HL-60/S4 (cell line): Measurements from ENCODE around the gene FAM163A.

Source experiments
- in situ Hi-C: fragments of 300-500 bp; cut with MboI; formaldehyde crosslinking; loops from 2 replicates; pipeline ENCODE4 v1.14.3; 2022; ENCODE audit warnings: low sequenced_read_pairs

FAM163A gene

DNA sequence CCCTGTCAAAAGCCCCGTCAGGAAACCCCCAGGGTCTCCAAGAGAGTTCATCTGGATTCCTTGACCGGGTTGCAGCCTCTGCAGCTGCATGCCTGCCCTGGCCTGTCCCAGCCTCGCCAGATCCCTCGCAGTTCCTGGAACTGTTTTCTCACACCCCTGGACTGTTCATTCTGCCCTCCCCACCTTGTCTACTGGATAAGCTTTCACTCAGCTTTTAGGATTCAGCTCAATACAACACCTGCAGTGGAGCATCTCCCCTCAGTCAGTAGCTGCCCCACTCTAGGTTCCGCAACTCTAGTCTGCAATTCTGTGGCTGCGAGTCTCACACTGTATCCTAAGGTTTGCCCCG is 67.2 kb downstream of the FAM163A start:
- in situ Hi-C loops: loop anchor here (25.0 kb wide), 1 partner anchor 723 kb away; the partner anchor contains the start of gene TOR3A

DNA sequence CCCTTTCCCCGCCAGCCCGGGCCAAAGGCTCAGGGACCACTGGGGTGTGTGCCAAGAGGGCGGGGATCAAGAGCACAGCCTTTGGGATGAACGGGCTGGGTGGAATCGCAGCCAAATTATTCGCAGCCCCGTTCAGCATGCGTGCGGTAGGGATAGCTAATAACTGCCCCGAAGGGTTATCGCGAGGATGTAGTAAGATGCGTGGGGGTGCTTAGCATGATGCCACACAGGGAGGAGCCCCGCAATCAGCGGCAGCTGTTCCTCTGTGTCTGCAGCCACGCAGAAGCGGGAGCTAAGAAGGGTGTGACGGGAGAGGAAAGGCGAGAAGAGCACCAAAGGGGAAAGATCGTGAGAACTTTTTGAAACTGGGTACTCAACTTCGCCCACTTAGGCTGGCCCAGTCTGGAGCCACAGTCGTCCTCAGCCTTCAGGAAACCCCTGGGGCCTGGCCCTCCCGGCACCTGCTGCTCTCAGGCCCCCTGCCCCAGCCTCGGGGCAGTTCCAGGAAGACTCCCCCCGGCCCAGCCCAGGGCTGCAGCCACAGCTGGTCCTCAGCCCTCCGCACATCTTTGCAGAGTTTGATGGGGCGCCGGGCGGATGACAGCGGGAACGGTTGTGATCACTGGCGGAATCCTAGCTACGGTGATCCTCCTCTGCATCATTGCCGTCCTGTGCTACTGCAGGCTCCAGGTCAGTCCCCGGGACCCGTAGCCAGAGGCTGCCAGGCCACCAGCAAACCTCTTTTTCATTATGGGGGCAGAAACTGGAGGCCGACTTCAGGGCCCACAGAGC is 69.6 kb downstream of the FAM163A start:
- in situ Hi-C loops: loop anchor here (25.0 kb wide), 1 partner anchor 725 kb away; the partner anchor contains the start of gene TOR3A

DNA sequence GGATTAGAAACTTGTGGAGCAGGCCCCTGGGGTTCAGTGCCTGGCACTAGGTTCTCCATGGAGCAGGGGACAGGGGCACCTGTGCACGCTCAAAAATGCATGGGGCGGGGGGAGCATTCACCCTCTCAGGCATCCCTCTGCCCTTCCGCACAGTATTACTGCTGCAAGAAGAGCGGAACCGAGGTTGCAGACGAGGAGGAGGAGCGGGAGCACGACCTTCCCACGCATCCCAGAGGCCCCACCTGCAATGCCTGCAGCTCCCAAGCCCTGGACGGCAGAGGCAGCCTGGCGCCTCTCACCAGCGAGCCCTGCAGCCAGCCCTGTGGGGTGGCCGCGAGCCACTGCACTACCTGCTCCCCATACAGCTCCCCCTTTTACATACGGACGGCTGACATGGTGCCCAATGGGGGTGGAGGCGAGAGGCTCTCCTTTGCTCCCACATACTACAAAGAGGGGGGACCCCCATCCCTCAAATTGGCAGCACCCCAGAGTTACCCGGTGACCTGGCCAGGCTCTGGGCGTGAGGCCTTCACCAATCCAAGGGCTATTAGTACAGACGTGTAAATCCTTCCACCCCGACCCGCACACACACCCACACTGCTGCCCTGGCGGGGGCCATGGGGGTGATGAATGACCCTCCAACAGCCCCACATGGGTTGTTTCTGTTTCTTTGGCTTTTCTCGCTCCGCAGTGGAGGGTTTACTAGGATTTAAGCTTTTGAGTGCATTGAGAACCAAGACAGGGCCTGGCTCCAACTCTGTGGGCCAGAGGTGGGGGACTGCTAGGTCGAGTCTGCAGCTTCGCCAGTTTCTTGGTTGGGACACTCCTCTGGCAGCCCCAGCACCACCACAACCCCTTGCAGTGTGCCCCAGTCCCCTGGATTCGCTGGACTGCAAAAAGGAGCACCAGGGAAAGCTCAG is 70.8 kb downstream of the FAM163A start:
- in situ Hi-C loops: loop anchor here (25.0 kb wide), 1 partner anchor 727 kb away; the partner anchor contains the start of gene TOR3A

DNA sequence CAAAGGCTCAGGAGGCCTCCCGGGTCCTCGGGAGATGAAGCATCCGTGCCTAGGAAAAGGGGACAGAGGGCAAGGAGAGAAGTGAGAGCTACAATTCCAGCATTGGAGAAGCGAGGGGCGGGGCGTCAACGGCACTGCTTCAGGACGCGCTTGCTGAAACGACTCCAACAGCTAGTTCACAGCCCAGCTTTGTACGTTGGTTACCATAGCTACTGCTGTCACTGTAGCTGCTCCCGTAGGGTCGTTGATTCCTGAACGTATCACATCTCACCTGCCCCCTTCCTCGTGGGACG is 71.4 kb downstream of the FAM163A start:
- in situ Hi-C loops: loop anchor here (25.0 kb wide), 1 partner anchor 727 kb away; the partner anchor contains the start of gene TOR3A

DNA sequence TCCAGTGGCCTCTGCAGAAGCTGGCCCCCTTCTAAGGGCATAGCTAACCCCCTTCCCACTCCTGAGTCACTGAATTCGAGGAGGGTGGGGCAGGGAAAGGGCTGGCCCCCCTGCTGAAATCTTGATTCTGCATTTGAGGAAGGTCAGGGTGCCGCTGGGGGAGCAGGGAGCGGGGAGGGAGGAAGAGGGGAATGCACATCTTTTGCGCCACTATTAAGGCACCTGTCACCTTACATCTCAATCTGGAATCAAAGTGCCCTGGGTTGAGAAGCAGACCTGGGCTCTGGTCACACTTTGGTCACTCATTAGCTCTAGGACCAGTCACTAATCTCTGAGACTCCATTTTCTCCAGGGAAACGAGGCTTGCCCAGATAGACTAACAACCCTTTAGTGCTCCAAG is 72.5 kb downstream of the FAM163A start:
- in situ Hi-C loops: loop anchor here (25.0 kb wide), 1 partner anchor 728 kb away; the partner anchor contains the start of gene TOR3A

DNA sequence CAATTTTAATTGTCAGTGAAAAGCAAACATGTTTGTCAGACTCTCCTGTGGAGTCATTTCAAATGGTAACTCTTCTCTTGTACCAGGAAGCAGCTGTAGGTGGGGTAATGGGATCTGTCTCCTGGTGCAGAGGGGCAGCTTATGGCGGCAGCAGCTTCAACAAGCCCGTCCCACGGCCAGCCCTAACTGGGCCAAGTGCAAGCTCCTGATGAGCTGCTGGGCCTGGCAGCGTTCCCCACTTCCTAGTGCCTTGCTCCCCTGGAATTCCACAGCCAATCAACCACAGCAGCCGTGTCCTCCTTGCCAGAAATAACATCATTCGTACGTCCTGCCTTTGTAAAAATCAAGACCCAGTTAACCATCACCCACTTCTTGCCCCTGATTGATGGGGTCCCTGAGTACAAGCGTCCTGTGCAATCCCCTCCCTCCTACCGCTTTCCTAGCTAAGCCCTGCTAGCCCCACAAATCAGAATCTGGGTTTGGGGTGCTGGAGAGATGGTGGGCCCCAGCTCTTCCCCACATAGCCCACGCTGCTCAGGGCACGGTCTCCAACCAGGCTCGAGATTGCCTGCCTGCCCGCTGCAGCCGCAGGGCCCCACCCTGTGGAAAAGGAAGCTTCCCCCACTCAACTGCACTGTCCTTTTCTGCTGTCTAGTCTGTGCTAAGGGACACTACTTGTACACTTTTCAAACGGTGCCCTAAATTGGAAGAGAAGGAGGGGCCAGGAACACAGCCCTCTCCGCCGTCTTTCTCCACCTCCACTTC is 73.3 kb downstream of the FAM163A start:
- in situ Hi-C loops: loop anchor here (25.0 kb wide), 1 partner anchor 729 kb away; the partner anchor contains the start of gene TOR3A

GRCh38 chr1:179817056-179817455 is 74.0 kb downstream of the FAM163A start:
- in situ Hi-C loops: loop anchor here (25.0 kb wide), 1 partner anchor 730 kb away; the partner anchor contains the start of gene TOR3A

DNA sequence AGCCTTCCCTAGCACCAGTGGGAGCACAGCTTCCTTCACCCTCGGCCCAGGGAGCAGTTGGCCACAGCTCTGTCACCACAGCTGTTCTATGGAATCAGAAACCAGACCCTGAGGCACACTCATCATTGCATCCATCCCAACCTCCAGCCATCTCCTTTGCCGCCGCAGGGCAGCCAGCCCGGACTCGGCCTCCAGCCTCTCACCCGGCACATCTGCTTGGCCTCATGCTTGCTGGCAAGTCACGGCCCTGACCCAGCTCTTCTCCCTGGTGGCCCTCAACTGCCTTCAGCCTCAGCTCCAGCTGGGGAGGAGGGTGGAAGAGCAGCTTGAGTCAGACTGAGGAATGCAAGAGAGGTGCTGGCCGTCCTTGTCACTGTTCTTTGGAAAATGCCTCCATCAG is 74.7 kb downstream of the FAM163A start:
- in situ Hi-C loops: loop anchor here (25.0 kb wide), 1 partner anchor 730 kb away; the partner anchor contains the start of gene TOR3A

- in situ Hi-C loops: loop anchor here (25.0 kb wide), 1 partner anchor 731 kb away; the partner anchor contains the start of gene TOR3A
Observed at GRCh38 chr1:179818260-179818659, 75.2 kb downstream of the FAM163A start.

DNA sequence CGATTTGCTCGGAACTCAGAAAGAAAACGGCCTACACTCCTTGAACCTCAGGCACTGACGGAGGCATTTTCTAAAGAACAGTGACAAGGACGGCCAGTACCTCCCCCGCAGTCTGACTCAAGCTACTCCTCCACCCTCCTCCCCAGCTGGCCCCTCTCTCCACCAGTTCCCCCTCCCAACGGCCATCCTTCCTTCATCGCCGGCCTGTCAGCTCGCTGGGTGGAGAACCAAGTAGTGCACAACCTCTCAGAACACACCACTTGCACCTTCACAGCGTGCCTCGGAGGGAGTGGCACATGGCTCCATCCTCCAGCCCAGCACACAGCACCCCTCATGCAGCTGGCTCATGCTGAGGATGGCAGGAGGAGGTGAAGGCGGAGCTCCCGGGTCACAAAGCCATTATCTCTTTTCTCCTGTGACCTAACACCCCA is 75.7 kb downstream of the FAM163A start:
- in situ Hi-C loops: loop anchor here (25.0 kb wide), 1 partner anchor 731 kb away; the partner anchor contains the start of gene TOR3A

DNA sequence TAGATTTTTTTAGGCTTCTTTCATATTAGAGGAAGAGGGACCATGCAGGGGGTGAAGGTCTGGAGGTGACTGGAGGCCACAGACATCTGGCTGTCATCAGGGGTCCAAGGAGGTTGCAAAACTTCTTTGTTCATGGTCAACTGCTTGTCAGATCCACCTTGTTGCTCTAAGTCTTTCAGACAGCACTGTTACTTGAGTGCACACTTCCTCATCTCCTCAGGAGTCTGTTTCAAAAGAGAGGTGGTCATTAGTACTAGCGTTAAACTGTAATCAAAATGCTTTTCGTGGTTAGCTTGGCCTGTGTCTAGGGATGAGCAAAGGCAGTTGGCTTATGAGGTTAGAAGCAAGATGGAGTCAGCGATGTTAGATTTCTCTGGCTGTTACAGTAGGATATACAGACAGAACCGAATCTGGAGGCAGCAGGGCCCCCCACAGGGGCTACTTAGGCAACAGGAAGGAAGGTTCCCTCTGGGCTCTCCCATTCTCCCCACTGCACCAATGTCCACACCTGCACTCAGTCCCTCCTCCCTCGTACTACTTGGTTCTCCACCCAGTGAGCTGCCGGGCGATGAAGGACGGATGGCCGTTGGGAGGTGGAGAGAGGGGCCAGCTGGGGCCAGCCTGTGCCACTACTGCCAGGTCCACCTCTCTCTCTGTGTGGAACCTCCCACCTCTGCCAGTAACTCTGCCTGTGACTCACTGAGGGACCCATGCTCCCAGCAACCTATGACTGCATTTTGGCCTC is 77.3 kb downstream of the FAM163A start:
- in situ Hi-C loops: loop anchor here (25.0 kb wide), 1 partner anchor 733 kb away; the partner anchor contains the start of gene TOR3A

DNA sequence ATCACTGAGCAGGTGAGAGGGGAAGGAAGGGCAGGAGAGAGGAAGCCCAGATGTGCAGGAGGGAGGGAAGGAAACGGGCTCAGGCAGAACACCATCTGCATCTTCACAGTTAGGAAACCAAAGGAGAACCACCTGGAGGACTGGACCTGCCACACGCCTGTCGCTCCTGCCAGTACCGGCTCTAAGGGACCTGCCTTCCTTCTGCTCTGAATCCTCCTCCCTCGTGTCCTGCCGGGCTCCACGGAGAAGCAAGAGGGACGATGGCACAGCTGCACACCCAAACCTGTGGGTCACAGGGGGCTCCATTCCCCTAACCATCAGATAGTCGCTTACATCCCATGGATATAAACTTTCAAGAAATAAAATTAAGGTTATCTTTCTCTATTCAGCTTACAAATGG is 78.4 kb downstream of the FAM163A start:
- in situ Hi-C loops: loop anchor here (25.0 kb wide), 1 partner anchor 734 kb away; the partner anchor contains the start of gene TOR3A

GRCh38 chr1:179822065-179822464 is 79.0 kb downstream of the FAM163A start:
- in situ Hi-C loops: loop anchor here (25.0 kb wide), 1 partner anchor 735 kb away; the partner anchor contains the start of gene TOR3A

DNA sequence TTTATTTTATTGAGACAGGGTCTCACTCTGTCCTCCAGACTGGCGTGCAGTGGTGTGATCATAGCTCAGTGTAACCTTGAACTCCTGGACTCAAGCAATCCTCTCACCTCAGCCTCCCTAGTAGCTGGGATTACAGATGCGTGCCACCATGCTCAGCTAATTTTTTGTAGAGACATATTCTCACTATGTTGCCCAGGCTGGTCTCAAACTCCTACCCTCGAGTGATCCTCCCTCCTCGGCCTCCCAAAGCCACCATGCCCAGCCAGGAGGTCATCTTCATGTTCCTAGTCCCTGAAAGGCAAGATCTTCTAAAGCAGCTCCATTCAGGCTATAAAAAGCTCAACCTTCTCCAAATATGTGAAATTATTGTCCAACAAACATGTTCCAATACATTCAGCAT is 80.6 kb downstream of the FAM163A start:
- in situ Hi-C loops: loop anchor here (25.0 kb wide), 1 partner anchor 736 kb away; the partner anchor contains the start of gene TOR3A

DNA sequence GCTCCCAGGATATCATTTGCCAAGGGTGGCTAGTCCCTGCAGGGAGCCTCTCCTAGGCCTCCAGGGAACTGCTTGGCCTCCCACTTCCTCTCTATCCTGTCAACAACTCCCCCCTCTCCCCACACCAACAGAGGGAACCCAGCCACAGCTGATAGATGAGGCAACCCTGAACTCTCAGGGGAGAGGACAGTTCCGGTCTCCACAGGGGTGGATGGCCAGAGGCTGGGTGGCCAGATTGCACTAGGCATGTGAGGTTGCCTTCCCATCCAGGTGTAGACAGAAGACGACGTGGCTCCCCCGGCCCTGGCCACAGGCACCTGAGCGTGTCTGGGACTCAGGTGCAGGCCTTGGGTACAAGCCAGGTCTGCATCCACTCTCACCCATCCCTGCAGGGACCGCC is 81.2 kb downstream of the FAM163A start:
- in situ Hi-C loops: loop anchor here (25.0 kb wide), 1 partner anchor 737 kb away; the partner anchor contains the start of gene TOR3A

DNA sequence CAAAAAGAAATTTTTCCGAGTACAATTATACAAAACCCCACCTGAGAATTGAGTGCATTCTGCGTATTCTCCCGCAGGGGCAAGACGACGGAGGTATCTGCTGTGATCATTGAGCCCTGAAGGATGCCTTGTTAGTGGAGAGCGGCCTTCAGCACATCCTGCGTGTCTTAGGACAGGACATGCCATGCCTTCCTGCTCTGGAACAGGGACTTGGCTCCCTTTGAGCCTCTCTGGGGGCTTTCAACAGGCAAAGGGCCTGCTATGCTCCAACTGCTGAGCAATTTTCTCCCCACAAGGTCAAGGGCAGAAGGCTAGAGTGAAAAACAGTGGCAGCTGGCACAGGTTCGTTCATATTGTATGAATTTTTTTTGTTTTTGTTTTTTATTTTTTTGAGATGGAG is 82.1 kb downstream of the FAM163A start:
- in situ Hi-C loops: no loop called here

DNA sequence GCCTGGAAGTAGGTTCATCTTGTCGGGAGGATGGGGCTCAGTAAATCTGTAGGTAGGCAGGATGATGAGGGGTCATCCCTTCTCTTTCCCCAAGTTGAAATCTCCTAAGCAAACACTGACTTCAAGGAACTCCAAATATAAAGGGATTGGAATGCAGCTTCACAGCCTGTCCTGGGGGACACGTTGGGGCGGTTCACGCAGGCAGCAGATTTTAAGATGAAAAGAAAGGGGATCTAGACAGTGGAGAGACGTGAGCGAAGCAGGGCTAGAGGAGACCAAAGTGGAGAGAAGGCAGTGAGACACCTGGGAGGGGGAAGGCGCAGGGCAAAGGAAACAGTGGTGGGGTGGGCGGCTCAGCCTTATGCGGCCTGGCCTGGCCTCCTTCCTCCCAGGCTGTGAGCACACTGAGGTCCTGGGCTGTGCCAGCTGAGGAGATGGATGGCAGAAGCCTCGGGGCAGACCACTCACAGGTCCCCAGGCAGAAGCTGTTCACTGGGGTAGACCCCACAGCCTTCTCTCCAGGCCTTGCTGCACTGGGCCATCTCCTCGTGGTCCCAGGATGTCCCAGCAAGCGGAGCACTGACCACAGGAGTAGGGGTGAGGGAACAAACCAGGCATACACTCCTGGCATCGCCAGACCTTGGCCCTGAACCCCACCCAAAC is 82.8 kb downstream of the FAM163A start:
- in situ Hi-C loops: no loop called here

- in situ Hi-C loops: no loop called here
Observed at GRCh38 chr1:179826626-179827280, 83.7 kb downstream of the FAM163A start.
